ENCODE measurements around the gene SEC16B.

Gene SEC16B

GRCh38 chr1:177979272-177979671 is 9.4 kb upstream of the SEC16B start:
- ChIA-PET POLR2A (ENCODE audit: low non-redundant PET) (no interaction called here), CTCF (interaction anchor here (0.6 kb wide), 2 partner anchors 1192 to 1386 kb away, joined by 3 read pairs; partner anchors contain the start of gene AXDND1)
- DNase-seq (ENCODE audit: low spot score): no peak
- no peak overlapping the region for H3K27ac ChIP-seq
- TF ChIP-seq CTCF (conservative IDR thresholded peaks at IDR 0.05; ENCODE audit: low read depth): no peak

- ChIA-PET POLR2A (ENCODE audit: low non-redundant PET) (no interaction called here), CTCF (no interaction called here)
- no peak overlapping the region for H3K27ac ChIP-seq
- no peak for DNase-seq (ENCODE audit: low spot score)
- no peak for TF ChIP-seq CTCF (conservative IDR thresholded peaks at IDR 0.05; ENCODE audit: low read depth)
Observed at GRCh38 chr1:177978530-177978929, 8.7 kb upstream of the SEC16B start.

GRCh38 chr1:177977141-177977540 is 7.3 kb upstream of the SEC16B start:
- CTCF ChIA-PET: no interaction called here
- no peak for TF ChIP-seq CTCF (conservative IDR thresholded peaks at IDR 0.05; ENCODE audit: low read depth)
- H3K27ac ChIP-seq: no peak overlapping the region
- no peak for DNase-seq (ENCODE audit: low spot score)
- POLR2A ChIA-PET (ENCODE audit: low non-redundant PET): no interaction called here

DNA sequence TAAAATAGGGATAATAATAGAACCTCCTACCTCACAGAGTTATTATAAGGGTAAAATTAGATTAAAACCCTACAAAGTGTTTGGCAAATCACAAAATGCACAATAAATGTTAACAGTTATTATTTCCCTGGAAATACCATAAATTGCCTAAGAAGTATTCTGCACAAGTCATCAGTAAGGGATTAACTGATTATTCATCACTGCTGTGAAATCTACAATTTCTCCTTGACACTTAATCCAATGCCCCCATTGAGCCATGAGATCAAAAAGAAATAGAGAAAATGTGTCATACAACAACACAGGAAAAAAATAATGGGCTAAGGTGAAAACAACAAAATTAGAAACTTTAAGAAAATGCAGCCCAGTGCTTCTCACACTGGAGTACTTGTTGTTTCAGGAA is 6.7 kb upstream of the SEC16B start:
- no peak for TF ChIP-seq CTCF (conservative IDR thresholded peaks at IDR 0.05; ENCODE audit: low read depth)
- ChIA-PET CTCF (no interaction called here), POLR2A (ENCODE audit: low non-redundant PET) (no interaction called here)
- H3K27ac ChIP-seq: no peak overlapping the region
- no peak for DNase-seq (ENCODE audit: low spot score)

- DNase-seq (ENCODE audit: low spot score): peak; percentile 87
- no peak for TF ChIP-seq CTCF (conservative IDR thresholded peaks at IDR 0.05; ENCODE audit: low read depth)
- ChIA-PET POLR2A (ENCODE audit: low non-redundant PET) (no interaction called here), CTCF (interaction anchor here (0.6 to 0.8 kb wide), 2 partner anchors 28 to 308 kb away, joined by 3 to 6 read pairs; no protein-coding TSS in a partner anchor)
- peak overlapping the region; percentile 35 for H3K27ac ChIP-seq
Observed at GRCh38 chr1:177975588-177976495, 6.0 kb upstream of the SEC16B start.

DNA sequence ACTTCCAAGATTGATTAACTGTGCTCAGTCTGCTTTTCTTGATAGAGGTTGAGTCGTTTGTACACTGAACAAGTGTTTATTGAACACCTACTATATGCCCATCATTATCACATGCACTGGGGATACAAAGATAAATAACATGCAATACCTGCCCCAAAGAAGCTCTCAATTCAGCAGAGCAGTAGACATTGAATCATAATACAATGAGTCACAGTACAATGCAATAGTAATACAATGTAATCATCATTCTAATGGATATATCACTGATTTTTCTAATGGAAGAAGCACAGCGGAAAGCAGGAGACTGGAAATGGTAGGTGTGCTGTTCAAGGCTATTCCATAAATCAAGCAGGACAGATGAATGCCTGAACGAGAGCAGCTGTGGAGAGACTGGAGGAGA is 3.7 kb upstream of the SEC16B start:
- CTCF ChIA-PET: no interaction called here
- POLR2A ChIA-PET (ENCODE audit: low non-redundant PET): no interaction called here
- no peak for TF ChIP-seq CTCF (conservative IDR thresholded peaks at IDR 0.05; ENCODE audit: low read depth)
- no peak for DNase-seq (ENCODE audit: low spot score)
- no peak overlapping the region for H3K27ac ChIP-seq

All from RWPE1 (cell line).